ENCODE measurements around the gene TRIM65.

TRIM65 gene

DNA sequence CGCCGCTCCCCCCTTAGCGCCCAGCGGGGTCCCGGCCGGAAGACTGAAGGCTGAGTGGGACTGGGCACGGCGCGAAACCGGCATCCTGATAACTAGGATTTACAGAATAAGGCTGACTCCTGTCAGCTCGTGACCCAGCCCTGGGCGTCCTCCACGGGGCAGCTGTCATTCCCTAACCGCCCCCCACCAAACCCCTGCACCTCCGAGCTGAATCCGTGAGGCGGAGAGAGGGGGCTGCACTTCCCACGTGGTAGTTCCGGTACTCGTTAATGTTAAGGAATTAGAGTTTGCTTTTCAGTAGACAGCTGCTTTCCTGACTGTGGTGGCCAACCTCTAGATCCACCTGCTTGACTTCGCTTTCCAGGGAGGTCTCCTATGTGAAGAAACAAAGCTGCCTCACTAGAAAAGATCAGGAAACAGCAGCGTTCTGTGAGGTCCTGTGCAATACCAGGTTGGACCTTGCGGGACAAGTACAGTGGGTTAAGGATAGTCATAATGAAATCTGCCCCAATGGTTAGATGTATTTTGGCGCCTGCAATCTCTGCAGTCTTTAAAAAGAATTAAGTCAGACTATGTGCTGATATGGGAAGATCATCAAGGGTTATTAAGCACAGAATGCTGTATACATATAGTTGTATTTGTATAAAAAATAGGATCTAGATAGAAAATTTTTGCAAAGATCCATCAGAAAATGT, 40.5 kb downstream of the TRIM65 start:
- TF ChIP-seq EZH2phosphoT487 (IDR thresholded peaks at IDR 0.05; ENCODE audit: low read length) (no peak), CTCF (IDR thresholded peaks at IDR 0.05; ENCODE audit: low read length) (peak; percentile 35), EZH2 (optimal IDR thresholded peaks at IDR 0.05; ENCODE audit: low read depth, low read length) (no peak)
- Histone ChIP-seq H3K27me3 (replicated peaks; ENCODE audit: insufficient read depth, low read length) (no peaks in the 10 kb centered on the region), H3K27ac (ENCODE audit: low read length) (peak overlapping the region; percentile 87), H3F3A (ENCODE audit: insufficient read depth, low read length) (peaks cover 12% of the 10 kb centered on the region; the same call in 1 of the 2 replicates), H3K4me2 (ENCODE audit: low read depth, low read length) (peak overlapping the region; percentile 92), H2AFZ (ENCODE audit: low read length) (peak overlapping the region; percentile 61), H3K4me3 (ENCODE audit: low read length) (peak overlapping the region; percentile 88), H4K20me1 (ENCODE audit: insufficient read depth, low read length) (no peaks in the 10 kb centered on the region), H3K9me3 (replicated peaks; ENCODE audit: insufficient read depth, low read length) (no peaks in the 10 kb centered on the region), H3K4me1 (ENCODE audit: low read length) (peaks cover 14% of the 10 kb centered on the region), H3K9me2 (replicated peaks; ENCODE audit: insufficient read depth, low read length) (no peaks in the 10 kb centered on the region), H3K79me2 (ENCODE audit: low read length) (peaks cover 30% of the 10 kb centered on the region), H3K36me3 (replicated peaks; ENCODE audit: insufficient read depth, low read length) (no peaks in the 10 kb centered on the region), H3K9ac (ENCODE audit: low read length) (peak overlapping the region; percentile 95)
- peak; percentile 41 for DNase-seq

GRCh38 chr17:75855310-75856061, 41.3 kb downstream of the TRIM65 start, which contains the start of gene WBP2:
TSS of gene WBP2 (minus strand) at chr17:75855335. CDS start at chr17:75855297, 38 bp downstream.
- Histone ChIP-seq H3K9me2 (replicated peaks; ENCODE audit: insufficient read depth, low read length) (no peaks in the 10 kb centered on the region), H4K20me1 (ENCODE audit: insufficient read depth, low read length) (no peaks in the 10 kb centered on the region), H3K79me2 (ENCODE audit: low read length) (peaks cover 30% of the 10 kb centered on the region), H2AFZ (ENCODE audit: low read length) (peak within 1 kb of the TSS; percentile 61), H3F3A (ENCODE audit: insufficient read depth, low read length) (peaks cover 12% of the 10 kb centered on the region; the same call in 1 of the 2 replicates), H3K36me3 (replicated peaks; ENCODE audit: insufficient read depth, low read length) (no peaks in the 10 kb centered on the region), H3K4me1 (ENCODE audit: low read length) (peaks cover 12% of the 10 kb centered on the region), H3K27ac (ENCODE audit: low read length) (peak within 1 kb of the TSS; percentile 87), H3K9ac (ENCODE audit: low read length) (peak within 1 kb of the TSS; percentile 95), H3K4me2 (ENCODE audit: low read depth, low read length) (peak within 1 kb of the TSS; percentile 92), H3K4me3 (ENCODE audit: low read length) (peak within 1 kb of the TSS; percentile 88), H3K9me3 (replicated peaks; ENCODE audit: insufficient read depth, low read length) (no peaks in the 10 kb centered on the region), H3K27me3 (replicated peaks; ENCODE audit: insufficient read depth, low read length) (no peaks in the 10 kb centered on the region)
- peak; percentile 100 for DNase-seq
- no peak for TF ChIP-seq CTCF (IDR thresholded peaks at IDR 0.05; ENCODE audit: low read length)
- no peak for TF ChIP-seq EZH2 (optimal IDR thresholded peaks at IDR 0.05; ENCODE audit: low read depth, low read length)
- no peak for TF ChIP-seq EZH2phosphoT487 (IDR thresholded peaks at IDR 0.05; ENCODE audit: low read length)

DNA sequence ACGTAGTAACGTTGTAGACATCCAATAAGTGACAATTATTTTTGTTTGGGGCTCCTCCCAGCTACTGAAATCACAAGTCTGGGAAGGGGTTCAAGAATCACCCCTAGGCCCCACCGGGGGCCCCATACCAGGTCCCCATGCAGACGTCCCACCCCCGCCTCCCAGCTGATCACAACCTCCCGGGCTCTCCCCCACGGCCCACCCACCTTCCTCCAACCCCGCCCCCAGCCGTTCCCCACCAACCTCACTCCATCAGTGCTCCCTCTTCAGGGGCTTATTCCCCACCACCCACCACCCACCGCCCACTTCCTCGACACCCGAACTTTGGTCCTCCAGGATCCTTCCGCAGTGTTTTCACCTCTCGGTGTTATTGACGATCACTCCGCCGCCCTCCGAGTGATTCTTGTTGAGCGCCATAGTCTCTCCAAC, 41.9 kb downstream of the TRIM65 start:
- H3K9me3 ChIP-seq (replicated peaks; ENCODE audit: insufficient read depth, low read length) = no peaks in the 10 kb centered on the region
- H3K4me3 ChIP-seq (ENCODE audit: low read length) = peak overlapping the region; percentile 73
- 0 out of 2 replicates have a peak overlapping the region, but pooled peaks have one; percentile 25 for H2AFZ ChIP-seq (ENCODE audit: low read length)
- no peaks in the 10 kb centered on the region for H4K20me1 ChIP-seq (ENCODE audit: insufficient read depth, low read length)
- H3K79me2 ChIP-seq (ENCODE audit: low read length) = peaks cover 30% of the 10 kb centered on the region
- H3K9me2 ChIP-seq (replicated peaks; ENCODE audit: insufficient read depth, low read length) = no peaks in the 10 kb centered on the region
- H3K9ac ChIP-seq (ENCODE audit: low read length) = peak overlapping the region; percentile 68
- H3K27ac ChIP-seq (ENCODE audit: low read length) = peak overlapping the region; percentile 11; the same call in 1 of the 2 replicates
- H3F3A ChIP-seq (ENCODE audit: insufficient read depth, low read length) = peaks cover 12% of the 10 kb centered on the region; the same call in 1 of the 2 replicates
- DNase-seq = no peak
- H3K27me3 ChIP-seq (replicated peaks; ENCODE audit: insufficient read depth, low read length) = no peaks in the 10 kb centered on the region
- peaks cover 12% of the 10 kb centered on the region for H3K4me1 ChIP-seq (ENCODE audit: low read length)
- TF ChIP-seq CTCF (IDR thresholded peaks at IDR 0.05; ENCODE audit: low read length) (no peak), EZH2phosphoT487 (IDR thresholded peaks at IDR 0.05; ENCODE audit: low read length) (no peak), EZH2 (optimal IDR thresholded peaks at IDR 0.05; ENCODE audit: low read depth, low read length) (no peak)
- H3K36me3 ChIP-seq (replicated peaks; ENCODE audit: insufficient read depth, low read length) = no peaks in the 10 kb centered on the region
- peak overlapping the region; percentile 75 for H3K4me2 ChIP-seq (ENCODE audit: low read depth, low read length)
